Activated CD4-positive, alpha-beta T cell treated with anti-CD3 and anti-CD28 coated beads for 24 hours (primary cell): ENCODE results near the gene DBF4B.
"Not testable (repeated sequence)": the region's sequence is repeated elsewhere in the genome, so short reads cannot be mapped to it uniquely, and the experiment has no call there.

Source experiments
- DNase-seq, 2 donors: peaks; one replicate each; pipeline ENCODE4 v3.0.0-alpha.2; 2020; ENCODE audit warnings: low read depth in 2 of 2

Gene DBF4B

GRCh38 chr17:44726121-44726520, 17.7 kb downstream of the DBF4B start:
- DNase-seq, result not testable (repeated sequence)

DNA sequence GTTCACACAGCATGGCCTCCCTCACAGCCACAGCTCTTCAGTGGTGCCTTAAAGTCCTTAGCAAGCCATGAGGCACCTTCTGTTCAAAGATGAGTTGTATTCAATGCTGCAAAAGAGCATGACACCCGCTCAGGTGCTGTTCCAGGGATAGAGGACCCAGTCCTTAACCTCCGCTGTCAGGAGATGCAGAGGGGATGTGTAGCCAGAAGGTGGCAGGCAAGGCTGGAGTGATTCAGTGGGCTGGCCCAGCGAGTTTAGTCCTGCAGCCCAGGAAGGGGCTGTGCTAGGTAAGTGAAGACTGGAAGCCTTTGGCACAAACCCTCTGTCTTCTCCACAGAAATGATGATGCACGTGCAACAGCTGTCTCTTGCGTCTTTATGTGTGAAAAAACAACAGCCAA, 25.3 kb downstream of the DBF4B start:
- no peak for DNase-seq

- no peak for DNase-seq
Observed at GRCh38 chr17:44734272-44734671, 25.8 kb downstream of the DBF4B start.

- DNase-seq, result no peak
Observed at GRCh38 chr17:44736551-44737240, 28.2 kb downstream of the DBF4B start.

DNA sequence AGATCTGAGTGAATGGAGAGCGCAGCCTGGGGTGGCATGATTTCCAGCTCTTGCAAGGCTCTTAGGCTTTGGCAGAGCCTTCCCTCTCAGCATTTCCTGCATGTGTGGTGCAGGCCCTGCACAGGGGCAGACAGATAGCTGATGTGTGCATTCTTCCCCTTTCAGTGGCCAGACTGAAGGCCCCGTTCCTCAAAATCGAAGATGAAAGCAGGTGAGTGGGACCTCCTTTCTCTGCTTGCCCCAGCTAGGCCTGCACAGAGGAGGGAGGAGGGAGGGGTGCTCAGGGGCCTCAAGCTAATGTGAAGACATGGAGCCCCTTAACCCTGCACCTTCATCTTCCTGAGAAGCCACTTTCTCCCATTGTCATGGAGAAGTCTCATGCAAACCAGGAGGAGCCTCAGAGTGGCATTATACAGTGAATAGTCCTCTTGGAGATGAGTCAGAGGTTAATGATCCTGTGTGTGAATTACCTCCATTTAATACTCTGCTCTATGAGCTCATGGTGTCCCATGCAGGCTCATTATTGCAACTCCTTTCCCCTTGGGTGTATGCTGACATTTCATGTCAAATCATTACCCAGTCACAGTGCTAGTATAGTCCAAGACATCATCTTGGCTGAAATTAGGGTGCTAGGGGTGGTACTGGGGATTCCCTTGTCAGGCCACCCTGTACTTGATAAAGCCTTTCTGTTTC, 29.9 kb downstream of the DBF4B start:
- no peak for DNase-seq

DNA sequence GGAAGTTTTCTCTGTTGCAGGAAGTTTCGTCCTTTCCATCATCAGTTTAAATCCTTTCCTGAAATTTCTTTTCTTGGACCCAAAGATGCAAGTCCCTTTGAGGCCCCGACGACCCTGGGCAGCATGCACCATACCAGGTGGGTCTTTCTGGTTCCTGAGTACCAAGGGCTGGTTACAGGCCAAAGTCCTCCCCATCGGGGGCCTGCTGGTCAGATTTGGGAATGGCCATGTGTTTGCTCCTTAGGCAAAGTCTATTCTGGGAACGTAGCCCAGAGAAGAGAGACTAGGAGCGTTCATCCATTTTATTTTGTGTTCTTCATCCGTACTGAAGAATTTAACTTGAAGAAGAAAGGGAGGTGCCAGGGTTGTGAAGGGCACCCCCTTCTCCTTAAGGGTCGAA, 32.9 kb downstream of the DBF4B start:
- DNase-seq, result no peak

GRCh38 chr17:44745301-44745700, 36.8 kb downstream of the DBF4B start:
- no peak for DNase-seq

DNA sequence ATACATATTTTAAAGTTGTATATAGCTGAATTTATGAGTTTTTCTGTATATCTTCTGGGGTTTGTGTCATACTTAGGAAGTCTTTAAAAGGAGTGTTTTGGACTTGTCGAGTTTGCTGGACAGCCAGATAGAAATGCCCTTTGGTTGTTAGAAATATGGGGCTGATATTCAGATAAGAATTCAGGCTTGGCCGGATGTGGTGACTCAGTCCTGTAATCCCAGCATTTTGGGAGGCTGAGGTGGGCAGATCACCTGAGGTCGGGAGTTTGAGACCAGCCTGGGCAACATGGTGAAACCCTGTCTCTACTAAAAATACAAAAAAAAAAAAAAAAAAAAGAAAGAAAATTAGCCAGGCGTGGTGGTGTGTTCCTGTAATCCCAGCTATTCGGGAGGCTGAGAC, 37.3 kb downstream of the DBF4B start:
- not testable (repeated sequence) for DNase-seq

- DNase-seq, result no peak
Observed at GRCh38 chr17:44747566-44747965, 39.1 kb downstream of the DBF4B start.

- no peak for DNase-seq
Observed at GRCh38 chr17:44749076-44749979, 40.9 kb downstream of the DBF4B start.

- DNase-seq, result no peak
Observed at GRCh38 chr17:44749980-44750318, 41.5 kb downstream of the DBF4B start.

DNA sequence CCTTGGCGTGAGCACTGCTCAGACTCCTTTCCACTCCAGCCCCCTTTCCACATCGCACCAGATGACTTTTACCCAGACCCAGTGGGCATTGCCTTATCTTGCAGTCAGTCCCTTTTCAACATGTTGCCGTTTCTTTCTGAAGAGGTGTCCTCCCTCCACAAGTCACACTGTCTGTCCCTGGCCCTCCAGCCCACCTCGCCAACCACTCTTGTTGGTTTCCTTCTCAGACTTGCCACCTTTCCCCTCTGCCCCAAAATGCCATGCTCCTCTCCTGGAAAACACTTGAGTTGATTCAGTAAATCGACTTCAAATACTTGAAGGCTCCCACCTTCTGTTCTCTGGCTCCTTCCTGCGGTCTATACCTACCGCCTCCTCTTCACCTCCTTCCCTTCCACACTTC, 42.9 kb downstream of the DBF4B start:
- DNase-seq, result no peak

- no peak for DNase-seq
Observed at GRCh38 chr17:44751806-44752205, 43.3 kb downstream of the DBF4B start.

DNA sequence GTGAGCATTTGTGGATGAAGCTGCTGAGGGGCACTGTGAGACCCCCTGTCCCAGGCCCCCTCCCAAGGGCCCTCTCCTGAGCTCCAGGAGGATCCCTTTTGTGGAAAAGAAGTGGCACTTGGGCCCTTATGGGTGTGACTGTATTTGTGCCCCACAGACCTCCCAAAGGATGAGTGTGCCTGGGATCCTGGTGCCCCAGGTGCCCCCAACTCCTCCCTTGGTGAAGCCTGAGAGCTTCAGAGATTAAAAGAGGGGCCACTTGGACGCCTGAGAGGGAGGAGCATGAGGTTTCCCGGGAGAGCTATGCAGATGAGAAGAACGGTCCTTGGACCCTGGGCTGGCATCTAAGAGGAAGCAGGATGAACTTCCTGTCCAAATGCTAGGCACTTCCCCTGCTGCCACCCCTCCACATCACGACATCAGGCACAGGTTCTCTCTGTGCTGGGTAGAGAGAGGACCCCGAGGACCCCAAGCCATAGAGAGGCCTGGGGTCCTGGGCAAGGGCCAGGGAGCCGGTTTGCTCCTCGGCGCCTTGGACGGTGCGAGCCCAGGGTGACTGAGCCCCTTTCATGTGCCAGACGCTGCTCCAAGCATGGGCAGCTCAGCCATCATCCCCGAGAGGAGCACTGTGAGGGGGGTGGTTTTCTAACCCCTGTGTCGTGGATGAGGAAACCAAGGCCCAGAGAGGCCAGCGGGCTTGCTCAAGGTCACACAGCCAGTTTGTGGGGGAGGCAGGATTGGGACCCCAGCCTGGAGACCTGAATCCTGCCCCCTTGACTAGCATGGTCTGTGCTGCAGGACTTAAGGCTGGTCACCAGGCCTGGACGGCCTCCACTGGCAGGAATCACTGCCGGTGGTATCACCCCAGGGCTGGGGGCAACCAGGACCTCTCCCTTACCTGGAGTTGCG, 44.7 kb downstream of the DBF4B start:
- no peak for DNase-seq

DNA sequence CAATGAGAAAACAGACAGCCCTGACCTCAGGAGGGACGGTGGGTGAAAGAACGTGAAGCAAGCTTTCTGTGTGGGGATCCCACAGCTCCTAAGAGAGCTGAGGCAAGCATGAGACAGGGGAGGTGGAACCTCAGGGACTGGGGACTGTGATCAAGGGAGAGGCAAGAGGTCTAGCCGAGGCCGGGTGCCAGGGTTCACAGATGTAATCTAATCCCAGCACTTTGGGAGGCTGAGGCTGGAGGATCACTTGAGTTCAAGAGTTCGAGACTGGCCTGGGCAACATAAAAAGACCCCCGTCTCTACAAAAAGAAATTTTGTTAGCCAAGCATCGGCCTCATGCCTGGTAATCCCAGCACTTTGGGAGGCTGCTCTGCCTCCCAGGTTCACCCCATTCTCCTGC, 45.8 kb downstream of the DBF4B start:
- DNase-seq, result no peak

DNA sequence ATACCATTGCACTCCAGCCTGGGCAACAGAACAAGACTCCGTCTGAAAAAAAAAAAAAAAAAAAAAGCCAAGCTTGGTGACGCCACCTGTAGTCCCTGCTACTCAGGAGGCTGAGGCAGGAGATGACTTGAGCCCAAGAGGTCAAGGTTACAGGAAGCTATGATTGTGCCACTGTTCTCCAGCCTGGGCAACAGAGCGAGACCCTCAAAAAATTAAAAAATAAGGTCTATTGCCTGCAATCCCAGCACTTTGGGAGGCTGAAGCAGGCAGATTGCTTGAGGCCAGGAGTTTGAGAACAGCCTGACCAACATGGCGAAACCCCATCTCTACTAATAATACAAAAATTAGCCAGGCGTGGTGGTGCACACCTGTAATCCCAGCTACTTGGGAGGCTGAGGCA, 46.7 kb downstream of the DBF4B start:
- not testable (repeated sequence) for DNase-seq

GRCh38 chr17:44757045-44757917, 48.8 kb downstream of the DBF4B start:
- DNase-seq, result no peak

GRCh38 chr17:44757918-44758413, 49.5 kb downstream of the DBF4B start:
- DNase-seq, result no peak

GRCh38 chr17:44758414-44759085, 50.1 kb downstream of the DBF4B start, which contains the start of gene ADAM11:
Gene ADAM11 (plus strand): TSS chr17:44758988. CDS start chr17:44759200, 212 bp downstream.
- DNase-seq, result no peak
